ENCODE results near the gene ULK1. TPM values are rescaled to one million over a fixed set of nuclear protein-coding genes. Genes with fewer than 3 reads are reported as not detected.

ULK1 gene
- total RNA-seq, 1 donor from 2014 or later = 3.2 TPM

GRCh38 chr12:131853832-131854797 is 40.3 kb upstream of the ULK1 start:
- H3K27me3 ChIP-seq (ENCODE audit: control insufficient read depth, insufficient read depth, low read length) = peaks cover 2% of the 10 kb centered on the region
- H3K36me3 ChIP-seq (ENCODE audit: control insufficient read depth, insufficient read depth, low read length) = no peaks in the 10 kb centered on the region
- DNase-seq (ENCODE audit: low read depth) (no peak), FAIRE-seq (no peak)
- TF ChIP-seq, protein P1, sequence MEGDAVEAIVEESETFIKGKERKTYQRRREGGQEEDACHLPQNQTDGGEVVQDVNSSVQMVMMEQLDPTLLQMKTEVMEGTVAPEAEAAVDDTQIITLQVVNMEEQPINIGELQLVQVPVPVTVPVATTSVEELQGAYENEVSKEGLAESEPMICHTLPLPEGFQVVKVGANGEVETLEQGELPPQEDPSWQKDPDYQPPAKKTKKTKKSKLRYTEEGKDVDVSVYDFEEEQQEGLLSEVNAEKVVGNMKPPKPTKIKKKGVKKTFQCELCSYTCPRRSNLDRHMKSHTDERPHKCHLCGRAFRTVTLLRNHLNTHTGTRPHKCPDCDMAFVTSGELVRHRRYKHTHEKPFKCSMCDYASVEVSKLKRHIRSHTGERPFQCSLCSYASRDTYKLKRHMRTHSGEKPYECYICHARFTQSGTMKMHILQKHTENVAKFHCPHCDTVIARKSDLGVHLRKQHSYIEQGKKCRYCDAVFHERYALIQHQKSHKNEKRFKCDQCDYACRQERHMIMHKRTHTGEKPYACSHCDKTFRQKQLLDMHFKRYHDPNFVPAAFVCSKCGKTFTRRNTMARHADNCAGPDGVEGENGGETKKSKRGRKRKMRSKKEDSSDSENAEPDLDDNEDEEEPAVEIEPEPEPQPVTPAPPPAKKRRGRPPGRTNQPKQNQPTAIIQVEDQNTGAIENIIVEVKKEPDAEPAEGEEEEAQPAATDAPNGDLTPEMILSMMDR (IDR thresholded peaks at IDR 0.05; ENCODE audit: insufficient read depth, low read length, severe bottlenecking) = no peak
- H3K4me3 ChIP-seq (ENCODE audit: low read depth, low read length) = no peak overlapping the region

- FAIRE-seq = no peak
- TF ChIP-seq, protein P1 (IDR thresholded peaks at IDR 0.05; ENCODE audit: insufficient read depth, low read length, severe bottlenecking) = no peak
- H3K4me3 ChIP-seq (ENCODE audit: low read depth, low read length) = no peak overlapping the region
Measured at GRCh38 chr12:131854861-131855476, 39.5 kb upstream of the ULK1 start.

DNA sequence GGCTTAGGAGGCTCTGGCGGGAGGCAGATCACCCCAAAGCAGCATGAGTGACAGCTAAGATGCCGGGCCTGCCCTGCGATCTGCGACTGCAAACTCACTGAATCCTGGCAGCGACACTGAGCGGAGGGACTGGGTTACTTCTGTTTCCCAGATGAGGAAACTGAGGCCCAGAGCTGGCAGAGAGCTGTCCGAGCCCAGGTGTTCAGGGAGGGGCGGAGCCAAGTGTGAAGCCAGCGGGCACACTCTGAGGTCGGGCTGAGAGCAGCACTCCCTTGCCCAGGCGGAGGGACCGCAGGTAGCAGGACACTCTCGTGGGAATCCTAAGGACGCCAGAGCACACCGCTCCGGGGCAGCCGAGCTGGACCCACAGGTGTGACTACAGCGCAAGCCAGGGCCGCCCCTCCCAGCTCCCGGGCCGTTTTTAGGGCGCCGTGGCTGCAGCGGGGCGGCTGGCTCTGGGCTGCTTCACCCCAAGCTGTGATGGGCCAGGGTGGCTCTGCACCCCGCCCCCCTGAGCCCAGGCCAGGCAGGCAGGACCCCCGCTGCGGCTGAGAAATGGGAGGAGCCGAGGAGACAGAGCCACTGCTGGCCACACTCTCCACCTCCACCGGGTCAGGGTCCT is 38.8 kb upstream of the ULK1 start:
- FAIRE-seq (no peak), DNase-seq (ENCODE audit: low read depth) (no peak)
- TF ChIP-seq, protein P1 (IDR thresholded peaks at IDR 0.05; ENCODE audit: insufficient read depth, low read length, severe bottlenecking) = no peak
- Histone ChIP-seq H3K4me3 (ENCODE audit: low read depth, low read length) (no peak overlapping the region), H3K27me3 (ENCODE audit: control insufficient read depth, insufficient read depth, low read length) (peaks cover 2% of the 10 kb centered on the region), H3K36me3 (ENCODE audit: control insufficient read depth, insufficient read depth, low read length) (no peaks in the 10 kb centered on the region)

More at GRCh38 chr12:131854861-131855476, 39.5 kb upstream of the ULK1 start:
- H3K27me3 ChIP-seq (ENCODE audit: control insufficient read depth, insufficient read depth, low read length) = peaks cover 2% of the 10 kb centered on the region
- DNase-seq (ENCODE audit: low read depth) = no peak
- no peaks in the 10 kb centered on the region for H3K36me3 ChIP-seq (ENCODE audit: control insufficient read depth, insufficient read depth, low read length)

DNA sequence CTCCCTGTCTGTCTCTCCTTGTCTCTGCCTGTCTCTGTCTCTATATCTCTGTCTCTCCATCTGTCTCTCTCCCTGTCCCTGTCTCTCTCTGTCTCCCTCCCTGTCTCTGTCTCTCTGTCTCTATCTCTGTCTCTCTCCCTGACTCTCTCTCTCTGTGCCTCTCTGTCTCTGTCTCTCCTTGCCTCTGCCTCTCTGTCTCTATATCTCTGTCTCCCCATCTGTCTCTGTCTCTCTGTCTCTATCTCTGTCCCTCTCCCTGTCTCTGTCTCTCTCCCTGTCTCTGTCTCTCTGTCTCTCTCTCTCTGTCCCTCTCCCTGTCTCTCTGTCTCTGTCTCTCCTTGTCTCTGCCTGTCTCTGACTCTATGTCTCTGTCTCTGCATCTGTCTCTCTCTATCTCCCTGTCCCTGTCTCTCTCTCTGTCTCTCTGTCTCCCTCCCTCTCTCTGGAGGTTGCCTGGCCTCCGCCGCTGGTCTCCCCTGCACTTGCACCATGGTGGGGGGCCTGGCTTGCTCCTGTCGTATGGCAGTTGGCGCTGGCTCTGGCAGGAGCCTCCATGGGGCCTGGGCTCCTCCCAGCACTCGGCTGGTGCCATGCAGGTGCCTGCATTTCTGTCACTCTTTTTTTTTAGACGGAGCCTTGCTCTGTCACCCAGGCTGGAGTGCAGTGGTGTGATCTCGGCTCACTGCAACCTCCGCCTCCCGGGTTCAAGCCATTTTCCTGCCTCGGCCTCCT is 37.9 kb upstream of the ULK1 start:
- H3K36me3 ChIP-seq (ENCODE audit: control insufficient read depth, insufficient read depth, low read length) = no peaks in the 10 kb centered on the region
- no peak overlapping the region for H3K4me3 ChIP-seq (ENCODE audit: low read depth, low read length)
- H3K27me3 ChIP-seq (ENCODE audit: control insufficient read depth, insufficient read depth, low read length) = peaks cover 2% of the 10 kb centered on the region
- no peak for FAIRE-seq
- TF ChIP-seq, protein P1 (IDR thresholded peaks at IDR 0.05; ENCODE audit: insufficient read depth, low read length, severe bottlenecking) = no peak
- DNase-seq (ENCODE audit: low read depth) = no peak
